MM.1S (cell line): ENCODE measurements around the gene TMEM163.

Source experiments
- DNase-seq: peaks from one replicate; pipeline ENCODE4 v3.0.0-alpha.2; 2015
- H2AFZ ChIP-seq: fragments of 300-600 bp; sonication (generic); 2 replicates; pipeline ENCODE4 v1.6.0; 2016; ENCODE audit warnings: antibody characterized with exemption, low read length
- H3F3A ChIP-seq: fragments of 300-600 bp; sonication (generic); 2 replicates; pipeline ENCODE4 v1.6.1; 2016; ENCODE audit warnings: mild to moderate bottlenecking, antibody characterized with exemption, low read length, moderate library complexity, mixed read lengths; ENCODE audit not compliant: insufficient read depth
- H3K27ac ChIP-seq: fragments of 300-600 bp; sonication (generic); 2 replicates; pipeline ENCODE4 v1.5.1; 2016; ENCODE audit warnings: mild to moderate bottlenecking, low read length
- H3K27me3 ChIP-seq: fragments of 300-600 bp; sonication (generic); replicated peaks from 2 replicates; pipeline ENCODE4 v1.6.0; 2016; ENCODE audit warnings: low read length; ENCODE audit not compliant: insufficient read depth
- H3K36me3 ChIP-seq: fragments of 300-600 bp; sonication (generic); replicated peaks from 2 replicates; pipeline ENCODE4 v1.6.1; 2016; ENCODE audit warnings: mild to moderate bottlenecking, low read length, mixed read lengths; ENCODE audit not compliant: insufficient read depth
- H3K4me1 ChIP-seq: fragments of 300-600 bp; sonication (generic); 2 replicates; pipeline ENCODE4 v1.6.1; 2016; ENCODE audit warnings: low read length, mixed read lengths
- H3K4me2 ChIP-seq: fragments of 300-600 bp; sonication (generic); 2 replicates; pipeline ENCODE4 v1.6.0; 2016; ENCODE audit warnings: low read depth, low read length
- H3K4me3 ChIP-seq: fragments of 300-600 bp; sonication (generic); 2 replicates; pipeline ENCODE4 v1.5.1; 2016; ENCODE audit warnings: low read length, mixed read lengths
- H3K79me2 ChIP-seq: fragments of 300-600 bp; sonication (generic); 2 replicates; pipeline ENCODE4 v1.6.1; 2016; ENCODE audit warnings: mixed run types, low read length, mixed read lengths
- H3K9ac ChIP-seq: fragments of 300-600 bp; sonication (generic); 2 replicates; pipeline ENCODE4 v1.6.1; 2016; ENCODE audit warnings: low read length, mixed read lengths
- H3K9me2 ChIP-seq: fragments of 300-600 bp; sonication (generic); replicated peaks from 2 replicates; pipeline ENCODE4 v1.6.1; 2016; ENCODE audit warnings: mild to moderate bottlenecking, low read length, mixed read lengths; ENCODE audit not compliant: insufficient read depth
- H3K9me3 ChIP-seq: fragments of 300-600 bp; sonication (generic); replicated peaks from 2 replicates; pipeline ENCODE4 v1.6.1; 2016; ENCODE audit warnings: mild to moderate bottlenecking, low read length, mixed read lengths; ENCODE audit not compliant: insufficient read depth
- H4K20me1 ChIP-seq: fragments of 300-600 bp; sonication (generic); 2 replicates; pipeline ENCODE4 v1.6.1; 2016; ENCODE audit warnings: mild to moderate bottlenecking, low read length, moderate library complexity, mixed read lengths; ENCODE audit not compliant: insufficient read depth
- EZH2 ChIP-seq: fragments of 300-600 bp; sonication (generic); optimal IDR thresholded peaks from 2 replicates; pipeline ENCODE3; 2017; ENCODE audit warnings: low read depth, mild to moderate bottlenecking, antibody characterized with exemption, low read length, mixed read lengths
- EZH2phosphoT487 ChIP-seq: fragments of 300-600 bp; sonication (generic); IDR thresholded peaks from 2 replicates; pipeline ENCODE4 v1.6.1; 2018; ENCODE audit warnings: antibody characterized with exemption, low read length
- TF ChIP-seq, protein P1 (sequence below): fragments of 300-600 bp; sonication (generic); IDR thresholded peaks from 2 replicates; pipeline ENCODE4 v1.5.1; 2016; ENCODE audit warnings: antibody characterized with exemption, low read length, mixed read lengths

Gene TMEM163

DNA sequence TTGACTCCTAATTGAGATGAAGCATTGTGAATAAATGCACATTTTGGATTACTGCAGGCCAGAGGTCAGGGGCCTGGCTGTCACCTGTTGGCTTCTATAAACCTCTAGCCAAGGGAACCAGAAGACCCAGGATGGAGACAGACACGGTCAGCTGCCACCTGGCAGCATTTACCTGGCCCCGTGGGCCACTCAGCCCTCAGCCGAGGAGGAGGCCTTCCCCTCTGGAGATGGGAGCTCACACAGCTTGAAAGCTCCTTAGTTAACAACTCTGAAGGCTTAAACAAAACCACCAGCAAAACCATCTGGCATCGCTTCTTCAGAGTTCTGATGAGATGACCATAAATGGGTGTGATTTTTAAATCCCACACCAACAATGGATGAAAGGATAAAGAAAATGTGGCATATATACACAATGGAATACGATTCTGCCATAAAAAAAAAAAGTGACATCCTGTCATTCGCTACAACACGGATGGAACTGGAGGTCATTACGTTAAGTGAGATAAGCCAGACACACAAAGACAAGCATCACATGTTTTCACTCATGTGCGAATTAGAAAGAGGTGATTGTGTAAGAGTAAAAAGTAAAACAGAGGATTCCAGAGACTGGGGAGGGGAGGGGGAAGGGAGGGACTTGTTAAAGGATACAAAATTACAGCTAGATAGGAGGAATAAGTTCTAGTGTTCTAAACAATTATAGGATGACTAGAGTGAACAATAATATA, 218.4 kb downstream of the TMEM163 start:
- H3K27me3 ChIP-seq: no peaks in the 10 kb centered on the region
- H3F3A ChIP-seq: no peaks in the 10 kb centered on the region
- TF ChIP-seq EZH2 (no peak), EZH2phosphoT487 (no peak)
- TF ChIP-seq, protein P1, sequence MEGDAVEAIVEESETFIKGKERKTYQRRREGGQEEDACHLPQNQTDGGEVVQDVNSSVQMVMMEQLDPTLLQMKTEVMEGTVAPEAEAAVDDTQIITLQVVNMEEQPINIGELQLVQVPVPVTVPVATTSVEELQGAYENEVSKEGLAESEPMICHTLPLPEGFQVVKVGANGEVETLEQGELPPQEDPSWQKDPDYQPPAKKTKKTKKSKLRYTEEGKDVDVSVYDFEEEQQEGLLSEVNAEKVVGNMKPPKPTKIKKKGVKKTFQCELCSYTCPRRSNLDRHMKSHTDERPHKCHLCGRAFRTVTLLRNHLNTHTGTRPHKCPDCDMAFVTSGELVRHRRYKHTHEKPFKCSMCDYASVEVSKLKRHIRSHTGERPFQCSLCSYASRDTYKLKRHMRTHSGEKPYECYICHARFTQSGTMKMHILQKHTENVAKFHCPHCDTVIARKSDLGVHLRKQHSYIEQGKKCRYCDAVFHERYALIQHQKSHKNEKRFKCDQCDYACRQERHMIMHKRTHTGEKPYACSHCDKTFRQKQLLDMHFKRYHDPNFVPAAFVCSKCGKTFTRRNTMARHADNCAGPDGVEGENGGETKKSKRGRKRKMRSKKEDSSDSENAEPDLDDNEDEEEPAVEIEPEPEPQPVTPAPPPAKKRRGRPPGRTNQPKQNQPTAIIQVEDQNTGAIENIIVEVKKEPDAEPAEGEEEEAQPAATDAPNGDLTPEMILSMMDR: no peak
- no peak overlapping the region for H3K4me3 ChIP-seq
- no peaks in the 10 kb centered on the region for H3K9me3 ChIP-seq
- no peak overlapping the region for H2AFZ ChIP-seq
- H3K4me1 ChIP-seq: no peaks in the 10 kb centered on the region
- no peak overlapping the region for H3K4me2 ChIP-seq
- H3K36me3 ChIP-seq: no peaks in the 10 kb centered on the region
- DNase-seq: no peak
- H3K79me2 ChIP-seq: no peaks in the 10 kb centered on the region
- H3K9me2 ChIP-seq: no peaks in the 10 kb centered on the region
- no peak overlapping the region for H3K27ac ChIP-seq
- H4K20me1 ChIP-seq: no peaks in the 10 kb centered on the region
- H3K9ac ChIP-seq: no peak overlapping the region

- H3K4me3 ChIP-seq: no peak overlapping the region
- H3F3A ChIP-seq: no peaks in the 10 kb centered on the region
- H3K79me2 ChIP-seq: no peaks in the 10 kb centered on the region
- no peaks in the 10 kb centered on the region for H3K9me3 ChIP-seq
- no peaks in the 10 kb centered on the region for H3K27me3 ChIP-seq
- no peak overlapping the region for H3K4me2 ChIP-seq
- no peak overlapping the region for H3K9ac ChIP-seq
- H3K27ac ChIP-seq: no peak overlapping the region
- no peaks in the 10 kb centered on the region for H3K36me3 ChIP-seq
- DNase-seq: no peak
- H2AFZ ChIP-seq: no peak overlapping the region
- H3K9me2 ChIP-seq: no peaks in the 10 kb centered on the region
- H3K4me1 ChIP-seq: no peaks in the 10 kb centered on the region
- TF ChIP-seq, protein P1: no peak
- no peak for TF ChIP-seq EZH2
- TF ChIP-seq EZH2phosphoT487: no peak
- H4K20me1 ChIP-seq: no peaks in the 10 kb centered on the region
These were observed 219.4 kb downstream of the TMEM163 start for GRCh38 chr2:134499307-134499926.

DNA sequence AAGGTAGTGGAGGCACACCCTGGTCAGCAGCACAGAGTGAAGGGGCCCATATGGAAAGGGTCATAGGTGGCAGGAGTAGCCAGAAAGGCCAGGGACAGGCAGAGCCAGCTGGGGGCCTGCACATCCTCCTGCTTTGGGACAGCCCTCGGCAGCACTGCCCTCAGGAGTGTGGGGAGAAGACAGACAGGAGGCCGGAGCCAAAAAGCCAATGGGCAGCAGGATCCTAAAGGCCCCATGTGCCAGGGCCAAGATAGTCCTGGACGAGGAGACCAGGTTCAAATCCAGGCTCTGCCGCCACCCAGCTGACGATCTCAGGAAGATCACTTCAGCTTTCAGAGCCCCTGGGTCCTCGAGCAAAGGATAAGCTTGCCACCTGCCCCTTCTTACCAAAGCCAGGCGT, 220.1 kb downstream of the TMEM163 start:
- H3K4me2 ChIP-seq: no peak overlapping the region

More for the DNA sequence above, 220.1 kb downstream of the TMEM163 start:
- H3K9me3 ChIP-seq: no peaks in the 10 kb centered on the region
- no peaks in the 10 kb centered on the region for H3K27me3 ChIP-seq
- no peak overlapping the region for H2AFZ ChIP-seq
- H3K79me2 ChIP-seq: no peaks in the 10 kb centered on the region
- H3K4me3 ChIP-seq: no peak overlapping the region
- H3K9ac ChIP-seq: no peak overlapping the region
- no peak for TF ChIP-seq EZH2phosphoT487
- TF ChIP-seq, protein P1: no peak
- no peak for TF ChIP-seq EZH2
- no peak overlapping the region for H3K27ac ChIP-seq
- no peak for DNase-seq
- H3K4me1 ChIP-seq: no peaks in the 10 kb centered on the region
- H4K20me1 ChIP-seq: no peaks in the 10 kb centered on the region
- H3F3A ChIP-seq: no peaks in the 10 kb centered on the region
- no peaks in the 10 kb centered on the region for H3K36me3 ChIP-seq
- H3K9me2 ChIP-seq: no peaks in the 10 kb centered on the region
